Activated naive CD4-positive, alpha-beta T cell (primary cell): Measurements from ENCODE around the gene PLXNA4.

Source experiments
- DNase-seq, 4 experiments: peaks; one replicate each; lab custom pipeline; 2025; lab: John Stamatoyannopoulos, UW

Gene PLXNA4

GRCh38 chr7:132592231-132592920, 16.1 kb upstream of the PLXNA4 start:
- DNase-seq = no peak

DNA sequence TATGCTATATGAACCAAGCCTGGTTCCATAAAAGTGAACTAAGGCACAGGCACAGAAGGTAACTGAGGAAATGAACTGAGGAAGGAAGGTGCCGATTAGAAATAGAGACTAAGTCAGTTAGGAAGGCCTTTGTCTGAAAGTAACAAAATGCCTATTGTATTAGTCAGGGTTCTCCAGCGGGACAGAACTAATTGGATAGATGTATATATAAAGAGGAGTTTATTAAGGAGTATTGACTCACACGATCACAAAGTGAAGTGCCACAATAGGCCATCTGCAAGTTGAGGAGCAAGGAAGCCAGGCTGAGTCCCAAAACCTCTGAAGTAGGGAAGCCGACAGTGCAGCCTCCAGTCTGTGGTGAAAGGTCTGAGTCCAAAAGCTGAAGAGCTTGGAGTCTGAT, 13.9 kb upstream of the PLXNA4 start:
- no peak for DNase-seq

- no peak for DNase-seq
These were observed 12.3 kb upstream of the PLXNA4 start for GRCh38 chr7:132588596-132588995.

GRCh38 chr7:132584796-132585494, 8.7 kb upstream of the PLXNA4 start:
- no peak for DNase-seq

DNA sequence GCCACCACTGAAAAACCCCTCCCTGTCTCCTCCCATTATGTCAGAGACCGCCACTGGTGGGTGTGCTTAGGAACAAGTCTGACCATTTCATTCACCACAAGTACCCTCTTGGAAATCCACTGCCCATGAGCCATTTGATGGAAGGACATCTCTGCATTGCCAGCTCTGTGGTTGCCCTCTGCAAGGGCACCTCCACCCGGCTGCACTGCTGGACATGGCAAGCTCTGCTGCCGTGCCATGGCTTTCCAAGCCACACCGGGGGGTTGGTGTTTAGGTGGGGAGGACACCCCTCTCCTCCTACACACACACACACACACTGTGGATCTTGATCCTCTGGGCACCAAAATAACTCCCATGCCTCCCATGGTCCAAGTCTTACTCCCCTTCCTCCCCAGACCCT, 5.2 kb upstream of the PLXNA4 start:
- no peak for DNase-seq

DNA sequence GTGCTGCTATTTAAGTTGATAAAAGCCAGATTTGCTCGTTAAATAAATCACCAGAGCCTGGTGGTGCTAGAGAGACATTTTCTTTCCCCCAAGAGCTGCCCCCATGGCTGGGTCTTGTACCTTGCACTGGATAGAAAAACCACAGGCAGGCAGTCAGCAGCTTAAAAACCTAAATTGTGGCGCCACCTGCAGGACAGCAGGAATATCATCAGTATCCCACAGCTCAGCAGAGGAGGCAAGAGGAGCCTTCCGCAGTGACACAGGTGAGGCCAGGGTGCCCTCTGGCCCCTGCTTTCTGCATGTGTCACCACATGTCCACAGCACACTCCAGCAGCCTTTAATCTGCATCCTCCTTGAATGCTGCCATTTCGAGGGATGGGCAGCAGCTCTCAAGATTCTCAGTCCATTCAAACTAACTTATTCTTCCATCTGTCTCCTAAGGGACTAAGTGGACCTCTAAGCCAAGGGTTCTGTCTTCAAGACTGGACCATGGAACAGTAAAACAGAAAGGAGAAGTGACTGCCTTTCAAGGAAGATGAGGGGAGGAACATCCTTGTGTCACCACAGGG, 4.5 kb upstream of the PLXNA4 start:
- DNase-seq = peak; percentile 17 to 48 (median 30)

- no peak for DNase-seq
These were observed 4.0 kb upstream of the PLXNA4 start for GRCh38 chr7:132580277-132580676.

GRCh38 chr7:132579260-132579899, 3.1 kb upstream of the PLXNA4 start:
- no peak for DNase-seq

DNA sequence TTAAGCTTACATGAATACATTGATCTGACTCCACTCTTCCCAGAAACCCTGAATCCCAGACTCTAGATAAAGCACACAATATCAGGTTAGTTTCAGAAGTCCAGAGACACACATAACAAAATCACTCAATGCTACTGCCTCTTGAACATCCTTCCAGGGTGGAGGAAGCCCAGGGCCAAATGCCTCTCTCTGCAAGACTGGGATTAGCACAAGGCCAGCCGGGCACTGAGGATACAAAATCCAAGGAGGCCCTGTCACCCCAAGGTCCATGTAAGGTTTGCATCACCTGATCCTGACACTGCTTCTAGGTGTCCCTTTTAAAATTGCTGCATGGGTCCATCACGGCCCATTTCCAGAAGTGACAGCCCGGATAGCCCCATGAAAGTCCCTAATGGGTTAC, 2.6 kb upstream of the PLXNA4 start:
- no peak for DNase-seq

GRCh38 chr7:132578050-132578370, 1.7 kb upstream of the PLXNA4 start:
- no peak for DNase-seq

DNA sequence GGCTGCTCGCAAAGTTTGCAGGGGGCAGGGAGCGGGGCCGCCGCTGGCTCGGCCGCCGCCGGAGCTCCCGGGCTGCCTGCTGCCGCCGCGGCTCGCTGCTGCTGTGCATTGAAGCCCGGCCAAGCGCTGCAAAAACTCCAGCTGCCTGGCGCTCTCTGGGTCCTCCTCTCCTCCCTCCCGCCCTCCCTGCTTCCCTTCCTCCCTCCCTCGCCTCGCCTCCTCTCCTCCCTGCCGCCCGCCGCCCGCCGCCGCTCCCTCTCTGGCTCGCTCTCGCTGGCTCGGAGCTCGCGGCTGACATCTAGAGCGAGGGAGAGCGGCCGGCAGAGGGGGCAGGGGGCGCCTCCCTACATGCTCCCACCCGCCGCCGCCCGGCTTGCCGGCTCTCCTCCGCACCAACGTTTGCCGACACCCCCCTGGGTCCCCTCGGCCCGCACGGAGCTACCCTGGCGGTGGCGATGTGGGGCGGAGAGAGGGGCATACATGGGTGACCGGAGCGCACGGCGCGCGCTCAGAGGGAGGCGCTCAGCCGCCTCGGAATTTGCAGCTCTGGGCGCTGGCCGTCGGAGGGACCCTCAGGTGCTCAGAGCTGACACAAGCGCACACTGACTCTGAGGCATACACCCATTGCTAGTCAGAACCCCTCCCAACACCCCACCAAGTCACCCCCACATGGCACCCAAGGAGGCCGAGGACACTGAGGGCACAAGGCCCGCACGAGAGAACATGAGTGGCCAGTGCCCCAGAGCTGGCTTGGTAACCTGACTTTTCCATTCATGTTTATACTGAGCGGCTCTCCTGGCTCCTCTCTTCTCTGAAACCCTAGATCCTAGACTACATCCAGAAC, 1.2 kb upstream of the PLXNA4 start:
- no peak for DNase-seq

- DNase-seq = no peak
These were observed 433 bp upstream of the PLXNA4 start for GRCh38 chr7:132576721-132577085.

DNA sequence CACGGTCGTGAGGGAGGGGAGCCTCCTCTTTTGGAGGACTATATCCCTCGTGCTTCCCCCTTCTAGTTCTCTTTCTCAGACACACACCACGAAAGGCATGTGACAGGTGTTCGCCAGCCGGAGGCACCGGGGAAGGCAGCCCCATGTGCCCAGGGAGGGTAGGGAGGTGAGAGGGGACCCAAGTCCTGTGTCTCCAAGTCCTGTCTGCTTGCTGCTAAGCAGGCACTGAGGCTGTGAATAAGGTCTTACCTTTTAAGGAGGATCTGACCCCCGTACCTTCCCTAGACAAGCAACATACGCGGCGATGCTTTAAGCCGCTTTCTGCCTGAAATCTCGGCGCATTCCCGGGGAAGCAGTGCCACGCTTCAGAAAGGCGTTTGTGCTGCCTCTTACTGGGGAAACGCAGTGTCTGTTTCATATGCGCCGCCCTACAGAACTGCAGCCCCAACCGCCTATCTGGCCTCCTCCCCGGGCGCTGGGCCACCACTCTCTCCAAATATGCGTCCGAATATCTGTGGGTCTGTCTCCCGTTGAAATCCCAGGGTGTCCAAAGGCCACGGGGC, 770 bp downstream of the PLXNA4 start:
- DNase-seq = no peak

DNA sequence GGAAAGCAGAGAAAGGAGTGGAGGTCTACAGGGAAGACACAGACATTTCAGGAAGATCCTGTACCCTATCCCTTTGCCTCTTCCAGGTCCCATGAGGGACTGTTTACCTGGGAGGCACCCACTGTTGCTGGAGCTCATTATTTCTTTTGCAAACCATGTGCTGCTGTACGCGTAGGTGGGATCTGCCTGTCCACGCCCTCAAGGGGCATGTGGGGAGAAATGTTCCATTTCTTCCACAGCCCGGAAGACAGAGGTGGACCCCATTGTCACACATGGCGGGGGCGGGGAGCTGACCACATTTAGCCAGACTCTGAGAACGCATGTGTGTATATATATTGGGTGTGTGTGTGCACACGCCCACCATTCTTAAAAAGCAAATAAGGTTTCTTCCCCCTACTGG, 2.0 kb downstream of the PLXNA4 start:
- no peak for DNase-seq

- DNase-seq = no peak
These were observed 2.9 kb downstream of the PLXNA4 start for GRCh38 chr7:132573251-132573955.

DNA sequence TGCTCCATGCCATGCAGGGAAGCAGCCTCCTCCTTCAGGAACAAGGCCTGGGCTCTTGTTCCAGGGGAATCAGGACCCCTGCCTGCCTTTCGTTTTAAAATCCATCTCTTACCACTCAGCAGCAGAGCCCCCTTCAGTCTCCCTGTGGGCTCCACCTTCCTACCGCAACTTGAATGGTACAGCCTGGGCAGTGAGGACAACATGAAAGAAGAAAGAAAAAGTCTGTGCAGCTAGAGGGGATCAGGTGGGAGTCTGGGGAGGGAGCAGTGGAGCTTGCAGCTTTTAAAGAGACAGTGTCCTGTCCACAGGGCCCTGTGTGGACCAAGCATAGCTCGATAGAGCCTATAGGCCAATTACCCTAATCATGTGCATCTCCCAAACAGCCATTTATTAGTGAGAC, 3.7 kb downstream of the PLXNA4 start:
- DNase-seq = no peak

GRCh38 chr7:132571970-132572369, 4.3 kb downstream of the PLXNA4 start:
- no peak for DNase-seq

DNA sequence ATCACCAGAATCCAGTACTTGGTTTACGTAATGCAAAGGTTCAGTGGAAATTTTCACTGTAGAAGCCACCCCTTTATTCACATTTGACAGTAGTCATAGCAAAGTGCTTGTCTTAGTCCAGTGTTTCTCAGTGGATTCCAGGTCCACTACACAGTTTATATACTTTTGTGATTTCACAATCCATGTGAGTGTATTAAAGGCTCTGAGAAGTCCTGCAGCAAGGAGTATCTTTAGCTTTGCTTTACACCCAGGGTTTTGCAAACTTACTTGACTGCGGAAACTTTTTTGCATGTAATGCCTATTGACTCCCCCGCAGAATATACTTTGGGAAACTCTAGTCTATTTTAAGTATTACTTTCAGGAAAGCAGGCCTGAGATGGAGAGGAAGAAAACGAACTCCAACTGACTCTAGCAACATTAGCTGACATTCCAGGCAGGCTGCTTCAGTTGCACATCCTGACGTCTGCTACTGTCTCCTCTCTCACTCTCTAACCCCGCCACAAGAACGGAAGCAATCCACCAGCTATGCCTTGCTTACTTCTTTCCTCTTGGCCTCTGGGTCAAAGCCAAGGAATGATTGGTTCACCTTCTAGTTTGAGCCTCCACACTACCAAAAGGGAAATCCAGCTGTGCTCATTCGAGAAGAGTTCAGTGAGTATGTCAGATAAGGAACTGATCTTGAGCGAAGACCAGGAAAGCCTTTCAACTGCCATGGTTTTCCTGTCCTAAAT, 6.2 kb downstream of the PLXNA4 start:
- DNase-seq = no peak

- no peak for DNase-seq
These were observed 7.3 kb downstream of the PLXNA4 start for GRCh38 chr7:132568962-132569361.

DNA sequence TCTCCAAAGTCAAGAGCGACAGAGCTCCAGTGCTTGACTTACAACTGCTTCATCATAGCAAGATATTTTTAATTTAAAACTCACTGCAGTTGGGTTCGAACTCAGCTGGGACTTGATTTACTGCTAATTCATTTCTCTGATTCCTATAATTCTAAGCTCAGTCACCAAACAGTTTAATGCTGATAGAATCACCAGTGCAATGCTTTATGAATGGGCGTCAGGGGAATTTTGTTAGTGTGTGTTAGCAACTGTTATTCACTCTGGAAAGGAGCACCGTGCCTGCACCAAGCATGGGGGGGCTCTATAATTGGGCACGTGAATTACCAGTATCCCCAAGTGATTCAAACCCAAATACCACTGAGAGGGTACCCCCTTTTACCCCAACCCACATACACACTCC, 10.4 kb downstream of the PLXNA4 start:
- DNase-seq = no peak

DNA sequence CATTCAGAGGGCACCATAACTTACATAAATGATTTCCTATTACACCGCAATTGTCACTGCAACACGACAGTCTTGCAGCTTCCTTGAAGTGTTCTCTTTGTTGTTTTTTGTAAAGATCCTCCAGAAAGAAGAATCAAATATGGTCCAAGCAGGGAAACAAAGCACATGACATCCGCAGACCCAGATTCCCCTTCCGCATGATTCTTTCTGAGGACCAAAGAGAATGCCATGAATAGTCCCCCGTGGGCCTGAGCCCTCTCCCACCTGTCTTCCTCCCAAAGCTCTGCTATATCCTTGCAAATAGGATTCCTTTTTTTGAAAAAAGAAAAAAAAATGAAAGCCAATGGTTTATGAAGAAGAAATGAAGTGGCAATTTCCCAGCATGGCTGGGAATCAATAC, 10.8 kb downstream of the PLXNA4 start:
- DNase-seq = no peak
